GM18499 (cell line): ENCODE data around the gene KIF5C.

Experiments
- ATAC-seq: cut with Tn5 transposase; IDR thresholded peaks from one replicate; pipeline ENCODE4 v1.9.1; 2021; ENCODE audit warnings: moderate number of reproducible peaks; ENCODE audit not compliant: insufficient read depth, unreplicated experiment

The KIF5C gene

DNA sequence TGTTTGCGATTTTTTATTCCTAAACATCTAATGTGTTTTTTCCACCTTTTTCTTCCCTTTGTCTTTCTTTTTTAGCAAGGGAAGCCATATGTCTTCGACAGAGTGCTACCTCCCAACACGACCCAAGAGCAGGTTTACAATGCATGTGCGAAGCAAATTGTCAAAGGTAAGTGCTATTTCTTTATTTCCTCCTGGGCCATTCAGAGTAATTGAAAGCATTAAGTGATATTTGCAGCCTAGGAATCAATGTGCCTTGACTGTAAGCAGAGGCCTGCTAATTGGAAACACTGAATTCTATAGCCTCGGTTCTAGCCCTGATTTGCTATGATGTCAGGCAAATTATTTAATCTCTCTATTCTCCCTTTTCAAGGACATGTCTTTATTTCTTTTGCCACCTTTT is 47.0 kb downstream of the KIF5C start:
- no peak for ATAC-seq

DNA sequence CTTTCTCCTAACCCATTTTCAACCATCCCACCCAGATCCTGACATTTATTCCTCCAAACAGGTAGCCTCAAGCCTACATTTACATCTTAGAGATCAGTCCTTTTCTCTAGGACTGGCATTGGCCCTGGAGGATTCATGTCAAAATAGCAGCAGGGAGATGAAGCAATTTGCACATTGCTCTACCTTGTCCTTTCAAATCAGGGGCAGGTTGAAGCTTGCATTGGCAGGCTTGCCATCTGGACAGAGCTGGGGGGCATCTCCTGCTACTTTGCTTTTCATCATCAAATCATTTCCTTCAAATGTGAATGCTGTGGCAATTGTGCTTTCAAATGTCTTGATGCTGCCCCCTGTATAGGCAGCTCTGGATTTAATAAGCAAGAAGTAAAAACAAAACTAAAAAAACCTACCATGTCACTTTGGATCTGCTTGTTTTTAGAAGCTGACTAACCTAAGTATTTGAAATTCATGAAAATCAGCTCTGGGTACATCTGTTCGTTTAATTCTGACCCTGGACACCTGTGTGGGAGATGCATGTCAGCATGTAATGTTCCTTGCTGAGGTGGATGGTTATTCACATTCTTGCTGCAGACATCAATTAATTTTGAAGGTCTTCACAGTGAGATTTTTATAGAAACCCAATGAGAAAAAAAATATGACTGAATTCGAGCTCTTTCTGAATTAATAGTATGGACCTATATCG is 47.9 kb downstream of the KIF5C start:
- no peak for ATAC-seq

DNA sequence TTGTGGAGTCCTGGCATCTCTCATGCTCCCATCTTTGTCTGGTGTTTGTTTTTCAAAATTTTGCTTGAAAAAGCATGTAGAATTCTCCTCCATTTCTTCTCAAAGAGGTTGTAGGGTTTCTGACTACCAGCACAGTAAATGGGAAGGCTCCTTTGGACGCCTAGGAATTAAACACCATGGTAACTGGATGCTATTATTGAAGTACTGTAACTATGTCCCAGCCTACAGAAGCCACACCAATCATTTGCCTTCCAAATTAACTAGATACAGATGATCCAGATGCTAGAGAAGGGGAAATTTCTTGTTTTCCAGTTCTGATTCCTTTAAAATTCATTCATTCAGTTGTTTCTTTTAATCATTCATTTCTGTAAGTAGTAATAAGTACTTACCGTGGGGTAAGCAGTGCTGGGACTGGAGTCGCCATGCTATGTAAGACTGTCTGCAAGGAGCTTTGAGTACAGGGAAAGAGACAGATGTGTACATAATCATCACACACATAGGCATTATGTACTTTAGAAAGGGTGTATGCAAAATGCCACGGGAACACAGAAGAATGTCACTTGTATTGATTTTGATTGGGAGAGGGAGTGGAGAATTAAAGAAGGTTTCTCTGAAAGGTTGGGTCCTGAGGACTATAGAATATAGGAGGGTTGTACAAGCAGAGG is 49.6 kb downstream of the KIF5C start:
- no peak for ATAC-seq

DNA sequence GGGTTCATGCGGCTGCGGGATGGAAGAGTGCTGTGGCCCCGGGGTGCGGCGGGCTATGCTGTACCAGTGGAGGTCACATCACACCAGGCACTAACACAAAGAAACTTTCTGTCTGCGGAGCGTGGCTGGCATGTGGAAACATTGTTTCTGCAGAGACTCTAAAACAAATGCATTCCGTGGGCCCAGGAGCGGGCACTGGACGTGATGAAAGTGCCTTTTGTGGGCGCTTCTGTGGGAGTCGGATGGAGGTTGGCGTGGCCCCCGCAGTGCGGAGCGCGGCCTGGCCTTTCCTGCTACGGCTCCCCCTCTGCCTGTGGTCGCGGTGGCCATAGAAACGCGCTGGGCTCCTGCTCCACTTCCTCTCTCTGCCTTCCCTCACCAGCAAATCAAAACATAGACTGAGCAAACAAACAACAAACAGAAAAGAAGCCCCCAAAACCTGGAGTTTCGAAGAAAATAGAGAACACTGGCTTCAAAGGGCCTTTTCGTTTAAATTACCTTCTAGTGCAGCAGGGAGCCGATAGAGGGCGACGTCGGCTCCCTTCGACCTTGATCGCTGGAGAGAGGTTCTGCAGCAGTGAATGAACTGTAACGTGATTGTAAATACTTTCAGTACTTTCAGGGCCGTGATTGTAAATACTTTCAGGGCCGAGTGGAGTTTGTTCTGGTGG is 51.4 kb downstream of the KIF5C start:
- peak; percentile 59 for ATAC-seq

- ATAC-seq, result peak; percentile 35
Observed at GRCh38 chr2:148926981-148927401, 52.0 kb downstream of the KIF5C start.

GRCh38 chr2:148928395-148928794 is 53.4 kb downstream of the KIF5C start:
- no peak for ATAC-seq

DNA sequence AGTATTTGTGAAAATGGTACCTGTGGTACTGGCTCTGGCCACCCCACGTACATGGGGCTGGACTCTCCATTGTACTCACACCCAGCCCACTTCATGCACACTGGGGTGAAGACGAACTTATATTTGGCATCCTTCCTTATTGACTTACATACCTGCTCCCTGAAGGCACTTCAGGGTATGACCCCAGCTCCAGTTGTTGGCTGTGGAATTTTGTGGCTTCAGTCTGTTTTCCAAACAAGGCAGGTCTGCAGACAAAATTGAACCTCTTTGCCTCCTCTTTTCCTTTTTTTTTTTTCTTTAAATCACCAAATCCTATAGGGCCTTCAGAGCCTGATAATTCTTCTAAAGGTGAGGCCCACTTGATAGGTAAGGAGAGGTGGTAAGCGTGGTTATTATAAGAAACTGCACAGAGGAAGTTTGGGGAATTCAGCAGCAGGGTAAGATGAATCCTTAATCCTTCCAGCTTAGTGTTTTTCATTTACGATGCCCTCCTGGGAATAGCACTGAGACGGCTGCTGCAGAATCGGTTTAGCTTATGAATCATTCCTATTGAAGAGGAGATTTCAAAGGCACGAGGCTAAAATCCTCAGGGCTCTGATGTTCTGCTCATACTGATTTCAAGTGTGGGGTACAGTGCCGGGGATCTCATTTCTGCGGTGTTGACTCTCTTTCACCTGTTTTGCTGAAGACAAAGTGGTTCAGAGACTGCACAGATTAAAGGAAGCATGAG is 55.2 kb downstream of the KIF5C start:
- ATAC-seq, result no peak

DNA sequence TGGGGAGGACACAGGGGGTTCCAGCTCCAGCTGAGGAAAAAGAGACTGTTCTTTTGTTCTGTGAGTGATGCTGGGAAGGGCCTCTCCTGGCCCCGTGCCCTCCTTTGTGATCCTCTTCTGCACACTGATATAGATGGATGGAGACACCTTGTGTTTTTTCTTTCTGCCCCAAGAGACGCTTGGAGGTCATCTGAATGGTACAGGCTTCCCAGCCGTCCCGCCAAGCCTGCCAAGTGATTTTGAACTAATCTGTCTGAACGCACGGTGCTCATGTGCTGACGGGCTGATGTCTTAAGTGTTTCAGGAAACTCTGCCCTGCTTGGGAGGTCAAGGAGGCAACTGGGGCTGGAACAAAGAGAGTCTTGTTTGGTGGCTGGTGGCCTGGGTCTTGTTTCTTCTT is 57.5 kb downstream of the KIF5C start:
- ATAC-seq, result no peak

GRCh38 chr2:148933456-148933855 is 58.4 kb downstream of the KIF5C start:
- ATAC-seq, result no peak

GRCh38 chr2:148935791-148936190 is 60.8 kb downstream of the KIF5C start:
- ATAC-seq, result no peak

DNA sequence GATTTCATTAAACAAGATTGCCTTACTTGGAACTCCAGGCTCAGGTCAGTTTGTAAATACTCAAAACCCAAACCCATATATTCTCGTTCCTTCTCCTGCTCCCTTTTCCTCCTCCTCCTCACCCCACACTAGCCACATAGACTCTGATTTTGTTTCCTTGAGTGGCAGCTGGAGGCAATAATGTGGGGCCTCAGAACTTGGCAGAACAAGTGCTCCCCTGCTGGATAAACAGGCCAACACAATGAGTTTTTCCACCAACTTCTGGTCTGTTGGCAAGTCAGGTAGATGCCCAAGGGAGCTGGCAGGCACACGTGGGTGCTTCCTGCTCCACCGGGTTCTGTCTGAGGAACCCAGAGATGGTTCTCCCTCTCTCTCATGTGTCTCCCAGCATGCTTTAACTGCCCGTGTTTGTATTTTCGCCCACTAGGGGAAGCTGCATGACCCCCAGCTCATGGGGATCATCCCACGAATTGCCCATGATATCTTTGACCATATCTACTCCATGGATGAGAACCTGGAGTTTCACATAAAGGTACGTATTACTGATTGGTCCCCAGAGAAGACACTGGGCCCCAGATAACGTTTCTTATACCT is 61.9 kb downstream of the KIF5C start:
- ATAC-seq, result no peak

DNA sequence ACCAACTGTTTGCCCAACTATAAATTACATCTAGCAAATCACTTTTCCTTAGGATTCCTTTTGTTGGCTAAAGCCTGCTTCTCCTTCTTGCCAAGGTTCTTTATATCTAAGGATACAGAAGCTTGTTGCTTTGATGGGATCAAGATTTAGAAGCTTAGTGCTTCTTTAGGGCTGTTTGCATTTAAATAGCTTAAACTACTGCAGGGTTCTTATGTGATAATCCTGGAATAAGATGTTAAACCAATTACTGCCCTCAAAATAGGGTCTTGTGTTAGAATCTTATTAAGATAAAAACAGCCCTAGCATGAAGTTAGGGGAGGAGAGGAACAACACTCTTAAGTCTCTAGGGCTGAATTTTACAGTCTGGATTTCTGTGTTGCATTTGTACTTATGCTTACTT is 64.2 kb downstream of the KIF5C start:
- ATAC-seq, result no peak

- no peak for ATAC-seq
Observed at GRCh38 chr2:148943097-148943496, 68.1 kb downstream of the KIF5C start.

- no peak for ATAC-seq
Observed at GRCh38 chr2:148944536-148944935, 69.5 kb downstream of the KIF5C start.

- ATAC-seq, result no peak
Observed at GRCh38 chr2:148947299-148947698, 72.3 kb downstream of the KIF5C start.

DNA sequence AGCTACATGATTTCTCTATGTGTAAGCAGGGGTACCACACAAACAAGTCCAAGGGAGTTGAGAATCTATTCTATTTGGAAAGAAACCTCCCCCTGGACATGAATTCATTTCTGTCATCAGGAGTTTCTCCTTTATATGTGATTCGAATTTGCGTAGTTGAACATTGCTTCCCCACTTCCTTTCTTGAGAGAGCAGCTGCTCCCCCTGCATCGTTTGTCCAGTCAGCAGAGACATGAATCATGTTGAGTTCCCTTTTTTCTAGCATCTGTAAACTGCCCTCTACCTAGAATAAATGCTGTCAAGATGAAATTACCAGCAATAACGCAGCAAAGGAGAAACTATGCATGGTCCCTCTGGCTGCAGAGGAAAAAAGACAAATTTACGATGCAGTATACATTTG is 73.8 kb downstream of the KIF5C start:
- ATAC-seq, result no peak

GRCh38 chr2:148949348-148949747 is 74.3 kb downstream of the KIF5C start:
- ATAC-seq, result no peak

DNA sequence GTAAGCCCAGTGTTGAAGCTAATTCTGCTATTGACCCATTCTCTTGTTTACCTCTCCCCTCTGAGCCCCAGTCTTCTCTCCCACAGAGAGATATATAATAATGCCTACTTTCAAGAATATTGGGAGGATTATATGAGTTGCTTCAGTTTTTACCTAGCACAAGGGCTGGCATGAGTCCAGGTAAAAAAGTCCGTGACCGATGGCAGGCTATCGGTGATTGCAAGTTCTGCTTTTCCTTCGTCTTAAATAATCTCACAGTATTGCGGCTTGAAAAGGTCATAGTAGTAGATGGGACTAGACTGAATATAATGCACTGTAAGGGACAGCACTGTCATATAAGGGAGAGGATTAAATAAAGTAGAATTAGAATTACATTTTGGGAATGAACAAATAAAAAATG is 77.6 kb downstream of the KIF5C start:
- no peak for ATAC-seq

- no peak for ATAC-seq
Observed at GRCh38 chr2:148953426-148953825, 78.4 kb downstream of the KIF5C start.

- ATAC-seq, result no peak
Observed at GRCh38 chr2:148954536-148954935, 79.5 kb downstream of the KIF5C start.

DNA sequence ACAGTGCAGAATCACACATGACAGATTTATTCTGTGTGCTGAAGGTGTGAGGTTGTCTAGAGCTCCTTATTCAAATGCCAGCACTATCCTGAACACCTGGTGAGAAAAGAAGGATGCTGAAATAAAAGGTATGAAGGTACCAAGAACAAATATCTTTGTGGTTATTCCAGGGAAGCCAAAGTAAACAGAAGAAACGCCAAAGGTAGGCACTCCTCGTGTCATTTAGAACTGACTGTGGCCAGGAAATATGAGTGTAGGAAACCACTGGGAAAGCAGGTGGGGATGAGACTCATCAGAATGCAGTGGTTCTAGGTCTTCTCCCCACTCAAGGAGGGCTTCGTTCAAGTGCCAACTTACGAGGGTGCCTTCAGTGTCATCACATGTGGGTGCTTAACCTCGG is 80.8 kb downstream of the KIF5C start:
- ATAC-seq, result no peak
